ENCODE measurements around the gene GPR179. TPM values are rescaled to one million over a fixed set of nuclear protein-coding genes. Genes with fewer than 3 reads are reported as not detected.

The GPR179 gene
- polyA plus RNA-seq (2014; cell fraction: cytosol; rRNA removed), result 0.06 TPM in 1 of 2 replicates, not detected in the other
- polyA plus RNA-seq (2014; cell fraction: nucleus; rRNA removed), result 0.08 and 0.70 TPM in 2 replicates

GRCh38 chr17:38343608-38344419 lies at the start of gene GPR179:
TSS of gene GPR179 (minus strand) at chr17:38343956. CDS start at chr17:38343789, 167 bp downstream.
- no peak for DNase-seq (ENCODE audit: low spot score)

- no peak for DNase-seq (ENCODE audit: low spot score)
Observed at GRCh38 chr17:38379448-38379847, 35.7 kb upstream of the GPR179 start.

GRCh38 chr17:38369124-38369886 lies 25.5 kb upstream of the GPR179 start:
- no peak for DNase-seq (ENCODE audit: low spot score)

GRCh38 chr17:38364741-38365140 lies 21.0 kb upstream of the GPR179 start:
- no peak for DNase-seq (ENCODE audit: low spot score)

GRCh38 chr17:38363016-38363415 lies 19.3 kb upstream of the GPR179 start:
- no peak for DNase-seq (ENCODE audit: low spot score)

GRCh38 chr17:38361694-38362465 lies 18.1 kb upstream of the GPR179 start:
- no peak for DNase-seq (ENCODE audit: low spot score)

GRCh38 chr17:38358586-38359513 lies 15.1 kb upstream of the GPR179 start:
- no peak for DNase-seq (ENCODE audit: low spot score)

- DNase-seq (ENCODE audit: low spot score), result no peak
Observed at GRCh38 chr17:38357486-38358123, 13.8 kb upstream of the GPR179 start.

GRCh38 chr17:38355251-38355650 lies 11.5 kb upstream of the GPR179 start:
- no peak for DNase-seq (ENCODE audit: low spot score)

- no peak for DNase-seq (ENCODE audit: low spot score)
Observed at GRCh38 chr17:38354466-38354865, 10.7 kb upstream of the GPR179 start.

- no peak for DNase-seq (ENCODE audit: low spot score)
Observed at GRCh38 chr17:38353668-38354067, 9.9 kb upstream of the GPR179 start.

GRCh38 chr17:38353086-38353604 lies 9.4 kb upstream of the GPR179 start:
- DNase-seq (ENCODE audit: low spot score), result no peak

- DNase-seq (ENCODE audit: low spot score), result no peak
Observed at GRCh38 chr17:38352245-38353085, 8.7 kb upstream of the GPR179 start.

- DNase-seq (ENCODE audit: low spot score), result peak; percentile 91
Observed at GRCh38 chr17:38351412-38352222, 7.9 kb upstream of the GPR179 start, which contains the start of gene SOCS7. TSS of gene SOCS7 (plus strand) at chr17:38351844. CDS start at chr17:38352053, 209 bp downstream.

GRCh38 chr17:38350035-38350434 lies 6.3 kb upstream of the GPR179 start:
- DNase-seq (ENCODE audit: low spot score), result no peak

GRCh38 chr17:38349097-38349730 lies 5.5 kb upstream of the GPR179 start:
- peak; percentile 87 for DNase-seq (ENCODE audit: low spot score)

GRCh38 chr17:38345743-38346142 lies 2.0 kb upstream of the GPR179 start:
- DNase-seq (ENCODE audit: low spot score), result no peak

- DNase-seq (ENCODE audit: low spot score), result no peak
Observed at GRCh38 chr17:38344420-38344745, 627 bp upstream of the GPR179 start.
